ENCODE data around the gene PAX5. TPM values are rescaled to one million over a fixed set of nuclear protein-coding genes. Genes with fewer than 3 reads are reported as not detected.

The PAX5 gene
- total RNA-seq, 2 experiments from 2014 or later: 0.95 to 1.1 TPM

DNA sequence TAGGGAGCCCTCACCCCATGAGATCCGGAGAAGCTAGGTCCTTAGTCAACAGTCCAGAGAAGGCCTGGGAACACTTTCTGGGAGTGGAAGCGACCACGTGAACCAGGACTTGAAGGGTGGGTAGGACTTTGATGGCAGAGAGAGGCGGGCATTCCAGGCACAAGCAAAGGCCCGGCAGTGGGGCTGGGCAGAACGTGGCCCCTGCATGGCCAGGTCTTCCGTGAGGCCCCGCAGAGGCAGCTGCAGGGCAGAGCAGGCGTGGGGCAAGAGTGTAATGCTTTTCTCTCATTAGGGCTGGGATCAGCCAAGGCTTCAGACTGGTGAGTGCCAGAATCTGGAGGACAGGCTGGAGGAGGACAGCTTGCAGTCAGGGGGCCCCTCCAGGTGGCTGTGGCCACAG is 184.1 kb downstream of the PAX5 start:
- H3K9me3 Mint-ChIP-seq: no peaks in the 10 kb centered on the region
- H3K27ac Mint-ChIP-seq: no peak overlapping the region
- ChIA-PET CTCF (no interaction called here), POLR2A (no interaction called here)
- no peaks in the 10 kb centered on the region for H3K36me3 Mint-ChIP-seq (ENCODE audit: low read depth)
- H3K4me3 Mint-ChIP-seq: no peak overlapping the region
- TF ChIP-seq, protein P1, sequence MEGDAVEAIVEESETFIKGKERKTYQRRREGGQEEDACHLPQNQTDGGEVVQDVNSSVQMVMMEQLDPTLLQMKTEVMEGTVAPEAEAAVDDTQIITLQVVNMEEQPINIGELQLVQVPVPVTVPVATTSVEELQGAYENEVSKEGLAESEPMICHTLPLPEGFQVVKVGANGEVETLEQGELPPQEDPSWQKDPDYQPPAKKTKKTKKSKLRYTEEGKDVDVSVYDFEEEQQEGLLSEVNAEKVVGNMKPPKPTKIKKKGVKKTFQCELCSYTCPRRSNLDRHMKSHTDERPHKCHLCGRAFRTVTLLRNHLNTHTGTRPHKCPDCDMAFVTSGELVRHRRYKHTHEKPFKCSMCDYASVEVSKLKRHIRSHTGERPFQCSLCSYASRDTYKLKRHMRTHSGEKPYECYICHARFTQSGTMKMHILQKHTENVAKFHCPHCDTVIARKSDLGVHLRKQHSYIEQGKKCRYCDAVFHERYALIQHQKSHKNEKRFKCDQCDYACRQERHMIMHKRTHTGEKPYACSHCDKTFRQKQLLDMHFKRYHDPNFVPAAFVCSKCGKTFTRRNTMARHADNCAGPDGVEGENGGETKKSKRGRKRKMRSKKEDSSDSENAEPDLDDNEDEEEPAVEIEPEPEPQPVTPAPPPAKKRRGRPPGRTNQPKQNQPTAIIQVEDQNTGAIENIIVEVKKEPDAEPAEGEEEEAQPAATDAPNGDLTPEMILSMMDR (IDR thresholded peaks at IDR 0.05): no peak
- intact Hi-C loops (cut with micrococcal nuclease): no loop called here
- ATAC-seq (no peak), DNase-seq (no peak)
- no peaks in the 10 kb centered on the region for H3K4me1 Mint-ChIP-seq (ENCODE audit: low read depth)
- no peaks in the 10 kb centered on the region for H3K27me3 Mint-ChIP-seq

DNA sequence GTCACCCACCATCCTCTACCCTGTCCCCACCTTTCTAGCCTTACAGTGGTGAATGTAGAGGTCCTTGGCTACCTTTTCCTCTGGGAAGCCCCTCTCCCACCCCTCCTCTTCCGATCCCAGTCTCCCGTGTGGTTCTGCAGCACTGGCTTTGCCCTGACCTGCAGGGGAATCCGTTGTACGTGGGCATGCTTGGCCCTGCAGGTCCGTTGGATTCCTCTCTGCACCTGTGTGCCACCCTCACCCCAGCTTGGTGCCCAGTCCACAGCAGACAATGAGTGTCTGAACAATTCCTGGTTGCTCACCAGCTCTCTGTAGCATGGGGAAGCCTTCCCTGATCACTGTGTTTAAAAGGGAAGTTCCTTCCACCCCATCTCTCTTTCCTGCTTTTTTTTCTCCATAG is 185.1 kb downstream of the PAX5 start:
- Mint-ChIP-seq H3K4me1 (ENCODE audit: low read depth) (no peaks in the 10 kb centered on the region), H3K27ac (no peak overlapping the region), H3K27me3 (no peaks in the 10 kb centered on the region), H3K9me3 (no peaks in the 10 kb centered on the region), H3K36me3 (ENCODE audit: low read depth) (no peaks in the 10 kb centered on the region), H3K4me3 (no peak overlapping the region)
- intact Hi-C loops (cut with micrococcal nuclease): no loop called here
- ChIA-PET CTCF (interaction anchor here (1.1 kb wide), 1 partner anchor 24 kb away, joined by 5 read pairs; no protein-coding TSS in a partner anchor), POLR2A (no interaction called here)
- ATAC-seq: no peak
- TF ChIP-seq, protein P1 (IDR thresholded peaks at IDR 0.05): no peak
- DNase-seq: no peak

DNA sequence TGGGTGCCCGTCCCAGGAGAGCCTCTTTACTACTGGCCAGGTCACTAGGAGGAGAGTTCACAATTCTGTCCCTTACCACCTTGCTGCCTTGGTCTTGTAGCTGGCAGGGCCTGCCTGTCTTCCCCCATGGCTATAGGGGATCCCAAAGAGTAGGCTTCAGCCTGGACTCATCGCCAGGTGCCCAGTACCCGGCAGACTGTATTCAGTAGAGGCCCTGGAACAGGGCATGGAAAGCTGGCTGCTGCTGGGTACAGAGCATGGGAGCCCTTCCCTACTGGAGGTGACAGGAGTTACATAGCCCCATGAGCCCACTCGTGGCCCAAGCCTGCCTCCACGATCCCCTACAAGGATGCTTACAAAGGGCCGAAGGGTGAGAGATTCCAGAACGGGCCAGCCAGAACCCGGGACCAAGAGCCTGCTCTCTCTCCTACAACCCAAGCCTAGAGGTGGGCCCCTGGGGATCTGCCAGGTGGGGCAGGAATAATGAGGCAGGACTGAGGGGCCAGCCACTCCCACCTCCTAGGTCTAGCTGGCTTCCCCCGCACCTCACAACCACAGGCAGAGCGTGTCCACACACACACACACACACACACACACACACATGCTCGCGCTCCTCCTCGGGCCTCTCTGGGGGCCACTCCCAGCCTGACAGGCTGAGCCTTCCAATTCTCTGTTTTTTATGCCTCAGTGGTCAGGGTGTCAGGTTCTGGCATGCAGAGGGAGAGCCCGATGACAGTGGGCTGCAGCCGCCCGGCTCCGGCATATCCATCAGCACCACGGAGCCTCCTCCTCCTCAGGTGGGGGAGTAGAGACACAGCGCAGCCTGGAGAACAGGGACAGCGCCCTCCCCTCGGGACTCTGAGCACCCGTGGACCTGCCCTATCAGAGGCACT is 186.0 kb downstream of the PAX5 start:
- Mint-ChIP-seq H3K4me3 (no peak overlapping the region), H3K9me3 (no peaks in the 10 kb centered on the region), H3K36me3 (ENCODE audit: low read depth) (no peaks in the 10 kb centered on the region), H3K27me3 (no peaks in the 10 kb centered on the region), H3K4me1 (ENCODE audit: low read depth) (no peaks in the 10 kb centered on the region), H3K27ac (no peak overlapping the region)
- ATAC-seq (no peak), DNase-seq (no peak)
- TF ChIP-seq, protein P1 (IDR thresholded peaks at IDR 0.05): no peak
- POLR2A ChIA-PET: no interaction called here
- CTCF ChIA-PET: no interaction called here
- intact Hi-C loops (cut with micrococcal nuclease): no loop called here

DNA sequence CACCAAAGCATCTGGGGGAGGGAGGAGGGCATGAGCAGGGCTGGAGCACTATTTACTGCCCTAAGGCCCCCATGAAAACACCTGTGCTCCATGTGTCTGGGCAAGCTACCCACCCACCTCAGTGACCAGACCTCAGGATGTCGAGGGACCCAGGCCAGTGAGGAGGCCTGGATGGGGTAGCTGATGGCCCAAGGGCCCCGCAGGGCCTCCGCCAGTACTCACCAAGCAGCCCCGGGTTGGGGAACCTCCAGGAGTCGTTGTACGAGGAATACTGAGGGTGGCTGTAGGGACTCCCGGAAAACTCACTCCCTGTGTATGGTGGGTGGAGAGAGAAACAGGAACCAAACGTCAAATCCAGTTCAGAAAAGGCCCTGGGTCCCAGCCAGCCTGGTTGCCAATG is 187.4 kb downstream of the PAX5 start:
- DNase-seq: no peak
- Mint-ChIP-seq H3K9me3 (no peaks in the 10 kb centered on the region), H3K27me3 (no peaks in the 10 kb centered on the region), H3K4me1 (ENCODE audit: low read depth) (no peaks in the 10 kb centered on the region), H3K4me3 (no peak overlapping the region), H3K27ac (no peak overlapping the region), H3K36me3 (ENCODE audit: low read depth) (no peaks in the 10 kb centered on the region)
- no peak for ATAC-seq
- POLR2A ChIA-PET: no interaction called here
- intact Hi-C loops (cut with micrococcal nuclease): no loop called here
- TF ChIP-seq, protein P1 (IDR thresholded peaks at IDR 0.05): no peak
- CTCF ChIA-PET: no interaction called here

DNA sequence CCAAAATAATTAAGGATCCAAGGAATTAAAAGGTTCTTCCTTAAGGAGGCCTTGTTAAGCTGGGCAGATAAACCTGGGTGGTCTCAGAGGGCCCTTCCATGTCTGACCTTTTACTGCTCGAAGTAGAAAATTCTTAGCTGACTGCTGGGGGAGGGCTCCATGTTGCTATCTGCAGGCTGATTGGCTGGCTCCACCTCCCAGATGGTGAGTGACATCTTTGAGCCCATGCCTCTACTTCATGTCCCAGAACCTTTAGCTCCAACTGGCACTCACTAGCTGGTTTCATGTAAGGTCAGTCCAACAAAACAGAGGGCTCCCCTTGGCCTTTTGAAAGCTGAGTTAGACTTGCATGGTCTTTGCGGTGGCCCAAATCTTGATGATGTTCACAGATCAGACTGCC is 188.2 kb downstream of the PAX5 start:
- no peak overlapping the region for H3K4me3 Mint-ChIP-seq
- ChIA-PET CTCF (no interaction called here), POLR2A (no interaction called here)
- intact Hi-C loops (cut with micrococcal nuclease): no loop called here
- no peaks in the 10 kb centered on the region for H3K36me3 Mint-ChIP-seq (ENCODE audit: low read depth)
- no peaks in the 10 kb centered on the region for H3K27me3 Mint-ChIP-seq
- ATAC-seq (no peak), DNase-seq (no peak)
- TF ChIP-seq, protein P1 (IDR thresholded peaks at IDR 0.05): no peak
- no peaks in the 10 kb centered on the region for H3K9me3 Mint-ChIP-seq
- H3K27ac Mint-ChIP-seq: no peak overlapping the region
- no peaks in the 10 kb centered on the region for H3K4me1 Mint-ChIP-seq (ENCODE audit: low read depth)
